Osteoblast (primary cell): Measurements from ENCODE around the gene STAT1. TPM values are rescaled to one million over a fixed set of nuclear protein-coding genes. Genes with fewer than 3 reads are reported as not detected.

Experiments used
- DNase-seq: peaks from one replicate; pipeline ENCODE4 v3.0.0; 2011; ENCODE audit warnings: low spot score, mixed read lengths; ENCODE audit not compliant: insufficient read length; ENCODE audit errors: missing footprints
- H2AFZ ChIP-seq: 2 replicates; pipeline ENCODE4 v1.6.0; 2011; ENCODE audit warnings: mild to moderate bottlenecking, low read length
- H3K27ac ChIP-seq: 2 replicates; pipeline ENCODE4 v1.5.1; 2011; ENCODE audit warnings: mild to moderate bottlenecking, low read depth, low read length, moderate library complexity
- H3K27me3 ChIP-seq: 2 replicates; pipeline ENCODE4 v1.6.0; 2012; ENCODE audit warnings: mild to moderate bottlenecking, control low read depth, inconsistent platforms, low read length, moderate library complexity; ENCODE audit not compliant: insufficient read depth
- H3K36me3 ChIP-seq: 2 replicates; pipeline ENCODE4 v1.5.1; 2011; ENCODE audit warnings: mild to moderate bottlenecking, low read length, control low read depth, moderate library complexity; ENCODE audit not compliant: insufficient read depth
- H3K4me1 ChIP-seq: 2 replicates; pipeline ENCODE4 v1.5.1; 2011; ENCODE audit warnings: mild to moderate bottlenecking, low read length, control low read depth, moderate library complexity; ENCODE audit not compliant: insufficient read depth
- H3K4me2 ChIP-seq: 2 replicates; pipeline ENCODE4 v1.6.0; 2011; ENCODE audit warnings: mild to moderate bottlenecking, low read length; ENCODE audit not compliant: insufficient read depth
- H3K4me3 ChIP-seq: fragments of 200-600 bp; sonication (generic); 3 replicates; pipeline ENCODE4 v1.5.1; 2012; ENCODE audit warnings: mild to moderate bottlenecking, low read length, inconsistent platforms; ENCODE audit not compliant: insufficient read depth
- H3K79me2 ChIP-seq: 2 replicates; pipeline ENCODE4 v1.6.0; 2012; ENCODE audit warnings: mild to moderate bottlenecking, low read length, control low read depth, inconsistent platforms; ENCODE audit not compliant: insufficient read depth
- H3K9me3 ChIP-seq: 2 replicates; pipeline ENCODE4 v1.5.1; 2011; ENCODE audit warnings: low read depth, low read length, control low read depth
- H4K20me1 ChIP-seq: 2 replicates; pipeline ENCODE4 v1.6.0; 2012; ENCODE audit warnings: mild to moderate bottlenecking, low read length, control low read depth; ENCODE audit not compliant: insufficient read depth
- CTCF ChIP-seq: IDR thresholded peaks from 2 replicates; pipeline ENCODE4 v1.5.1; 2011; ENCODE audit warnings: mild to moderate bottlenecking, low read depth, low read length, moderate library complexity; ENCODE audit errors: extremely low read depth
- total RNA-seq: library from RNA; depleted of rRNA; stranded (reverse); fragments of >200 nt; gene quantifications from 2 replicates; pipeline ENCODE4 v1.2.3, GENCODE V29; 2012

The STAT1 gene
- total RNA-seq: 447 and 530 TPM in 2 replicates

GRCh38 chr2:191013932-191014652 lies at the start of gene STAT1:
TSS of gene STAT1 (minus strand) at chr2:191014171. CDS start at chr2:191010003, 4,168 bp downstream.
- H2AFZ ChIP-seq: peak within 1 kb of the TSS; percentile 82
- H3K79me2 ChIP-seq: peaks cover 42% of the 10 kb centered on the region
- H4K20me1 ChIP-seq: peaks cover 31% of the 10 kb centered on the region
- peak within 1 kb of the TSS; percentile 98 for H3K4me2 ChIP-seq
- peaks cover 30% of the 10 kb centered on the region for H3K36me3 ChIP-seq
- no peaks in the 10 kb centered on the region for H3K9me3 ChIP-seq
- peaks cover 39% of the 10 kb centered on the region for H3K4me1 ChIP-seq
- peak; percentile 98 for DNase-seq
- no peak for TF ChIP-seq CTCF
- peak within 1 kb of the TSS; percentile 92 for H3K4me3 ChIP-seq
- H3K27ac ChIP-seq: peak within 1 kb of the TSS; percentile 93
- no peaks in the 10 kb centered on the region for H3K27me3 ChIP-seq

- no peak overlapping the region for H2AFZ ChIP-seq
- no peaks in the 10 kb centered on the region for H3K79me2 ChIP-seq
- H3K4me1 ChIP-seq: peaks cover 4% of the 10 kb centered on the region
- H4K20me1 ChIP-seq: no peaks in the 10 kb centered on the region
- no peak for DNase-seq
- no peak overlapping the region for H3K4me3 ChIP-seq
- no peak overlapping the region for H3K4me2 ChIP-seq
- no peak overlapping the region for H3K27ac ChIP-seq
- H3K9me3 ChIP-seq: no peaks in the 10 kb centered on the region
- H3K36me3 ChIP-seq: no peaks in the 10 kb centered on the region
- TF ChIP-seq CTCF: no peak
- no peaks in the 10 kb centered on the region for H3K27me3 ChIP-seq
These were observed 49.6 kb upstream of the STAT1 start for GRCh38 chr2:191063584-191063983.

GRCh38 chr2:191061381-191061980 lies 47.5 kb upstream of the STAT1 start:
- H3K9me3 ChIP-seq: no peaks in the 10 kb centered on the region
- H3K27ac ChIP-seq: no peak overlapping the region
- no peak for TF ChIP-seq CTCF
- H3K4me2 ChIP-seq: no peak overlapping the region
- no peak for DNase-seq
- no peak overlapping the region for H2AFZ ChIP-seq
- no peaks in the 10 kb centered on the region for H4K20me1 ChIP-seq
- peaks cover 3% of the 10 kb centered on the region for H3K4me1 ChIP-seq
- no peak overlapping the region for H3K4me3 ChIP-seq
- no peaks in the 10 kb centered on the region for H3K79me2 ChIP-seq
- H3K27me3 ChIP-seq: no peaks in the 10 kb centered on the region
- H3K36me3 ChIP-seq: no peaks in the 10 kb centered on the region

GRCh38 chr2:191059308-191059707 lies 45.3 kb upstream of the STAT1 start:
- no peaks in the 10 kb centered on the region for H3K27me3 ChIP-seq
- no peak overlapping the region for H3K4me2 ChIP-seq
- no peak overlapping the region for H3K27ac ChIP-seq
- H2AFZ ChIP-seq: no peak overlapping the region
- no peaks in the 10 kb centered on the region for H3K36me3 ChIP-seq
- no peak for TF ChIP-seq CTCF
- no peaks in the 10 kb centered on the region for H3K79me2 ChIP-seq
- no peak for DNase-seq
- H3K9me3 ChIP-seq: no peaks in the 10 kb centered on the region
- H3K4me1 ChIP-seq: no peaks in the 10 kb centered on the region
- no peak overlapping the region for H3K4me3 ChIP-seq
- H4K20me1 ChIP-seq: no peaks in the 10 kb centered on the region
